Endothelial cell (in vitro differentiated cells): ENCODE results near the gene BEST3. TPM values are rescaled to one million over a fixed set of nuclear protein-coding genes. Genes with fewer than 3 reads are reported as not detected.
"Not testable (repeated sequence)": the region's sequence is repeated elsewhere in the genome, so short reads cannot be mapped to it uniquely, and the experiment has no call there.

Experiments
- DNase-seq: peaks from one replicate; pipeline ENCODE4 v3.0.0; 2021; ENCODE audit warnings: low spot score
- H3K27ac Mint-ChIP-seq: one replicate; pipeline ENCODE4 v1.8.0; 2021; ENCODE audit warnings: mixed read lengths, inconsistent platforms; ENCODE audit not compliant: unreplicated experiment
- H3K27me3 Mint-ChIP-seq: one replicate; pipeline ENCODE4 v1.8.0; 2021; ENCODE audit warnings: mild to moderate bottlenecking, moderate library complexity, mixed read lengths, inconsistent platforms; ENCODE audit not compliant: unreplicated experiment
- H3K36me3 Mint-ChIP-seq: one replicate; pipeline ENCODE4 v1.8.0; 2021; ENCODE audit warnings: mild to moderate bottlenecking, low read depth, mixed read lengths, inconsistent platforms; ENCODE audit not compliant: unreplicated experiment
- H3K4me1 Mint-ChIP-seq: one replicate; pipeline ENCODE4 v1.8.0; 2021; ENCODE audit warnings: mild to moderate bottlenecking, mixed read lengths, inconsistent platforms; ENCODE audit not compliant: unreplicated experiment
- H3K4me3 Mint-ChIP-seq: one replicate; pipeline ENCODE4 v1.8.0; 2021; ENCODE audit warnings: mild to moderate bottlenecking, mixed read lengths, inconsistent platforms; ENCODE audit not compliant: unreplicated experiment
- H3K9me3 Mint-ChIP-seq: one replicate; pipeline ENCODE4 v1.8.0; 2021; ENCODE audit warnings: mixed read lengths, inconsistent platforms; ENCODE audit not compliant: unreplicated experiment
- CTCF ChIP-seq: fragments of 200-600 bp; sonication (generic); IDR thresholded peaks from one replicate; pipeline ENCODE4 v1.5.0; 2021; ENCODE audit warnings: antibody characterized with exemption; ENCODE audit not compliant: unreplicated experiment
- total RNA-seq: library from RNA; stranded (reverse); fragmentation: NEBNext Ultra II Directional; extraction: Animal tissue kit (Norgen Biotek cat#: 25700); gene quantifications from one replicate; pipeline ENCODE4 v1.2.1, GENCODE V29; 2021; ENCODE audit not compliant: unreplicated experiment

Gene BEST3
- total RNA-seq, 1 donor from 2014 or later: not detected

- TF ChIP-seq CTCF: no peak
- peaks cover 1% of the 10 kb centered on the region for H3K27me3 Mint-ChIP-seq
Observed at GRCh38 chr12:69610729-69611128, 88.4 kb downstream of the BEST3 start, which contains the start of gene LRRC10. Gene LRRC10, minus strand, starts transcription at chr12:69610907. Its CDS starts 69 bp downstream, at chr12:69610838.

GRCh38 chr12:69610126-69610525 lies 89.0 kb downstream of the BEST3 start:
- no peak for TF ChIP-seq CTCF

More at GRCh38 chr12:69610729-69611128, 88.4 kb downstream of the BEST3 start, which contains the start of gene LRRC10:
- Mint-ChIP-seq H3K27ac (no peak within 1 kb of the TSS), H3K36me3 (no peaks in the 10 kb centered on the region), H3K4me1 (peaks cover 14% of the 10 kb centered on the region), H3K4me3 (no peak within 1 kb of the TSS), H3K9me3 (no peaks in the 10 kb centered on the region)
- DNase-seq: no peak

DNA sequence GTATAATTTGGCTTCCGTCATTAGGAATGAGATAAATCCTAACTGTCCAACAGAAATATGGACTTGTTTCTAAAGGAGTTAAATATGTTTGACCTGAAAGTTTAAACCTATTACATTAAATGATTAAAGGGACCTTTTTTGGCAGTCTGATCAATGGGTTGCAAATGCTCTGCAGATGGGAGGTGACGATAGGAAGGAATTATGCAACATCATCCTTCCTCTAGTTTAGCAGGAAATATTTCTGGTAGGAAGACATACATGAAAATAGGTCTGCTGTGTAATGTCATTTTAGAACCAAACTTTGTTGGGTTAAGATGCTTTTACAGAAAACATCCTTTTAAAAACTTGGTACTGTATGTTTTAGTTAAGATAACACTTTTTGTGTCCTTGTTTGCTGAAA lies 91.0 kb downstream of the BEST3 start:
- TF ChIP-seq CTCF: no peak
- no peak for DNase-seq

More at GRCh38 chr12:69610126-69610525, 89.0 kb downstream of the BEST3 start:
- no peaks in the 10 kb centered on the region for H3K9me3 Mint-ChIP-seq
- no peak overlapping the region for H3K4me3 Mint-ChIP-seq
- DNase-seq: no peak
- H3K27ac Mint-ChIP-seq: no peak overlapping the region
- H3K36me3 Mint-ChIP-seq: no peaks in the 10 kb centered on the region
- peaks cover 13% of the 10 kb centered on the region for H3K4me1 Mint-ChIP-seq
- H3K27me3 Mint-ChIP-seq: peaks cover 1% of the 10 kb centered on the region

DNA sequence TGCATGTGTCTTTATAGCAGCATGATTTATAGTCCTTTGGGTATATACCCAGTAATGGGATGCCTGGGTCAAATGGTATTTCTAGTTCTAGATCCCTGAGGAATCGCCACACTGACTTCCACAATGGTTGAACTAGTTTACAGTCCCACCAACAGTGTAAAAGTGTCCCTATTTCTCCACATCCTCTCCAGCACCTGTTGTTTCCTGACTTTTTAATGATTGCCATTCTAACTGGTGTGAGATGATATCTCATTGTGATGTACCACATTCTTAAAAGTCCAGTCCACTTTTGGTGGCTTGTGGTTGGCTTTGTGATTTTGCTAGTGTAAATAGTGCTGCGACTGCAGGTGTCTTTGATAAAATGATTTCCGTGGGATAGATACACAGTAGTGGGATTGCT lies 94.8 kb downstream of the BEST3 start:
- H3K27me3 Mint-ChIP-seq, H3K27ac Mint-ChIP-seq, H3K4me3 Mint-ChIP-seq, DNase-seq, H3K9me3 Mint-ChIP-seq: not testable (repeated sequence)
- Mint-ChIP-seq H3K36me3 (peaks cover 18% of the 10 kb centered on the region), H3K4me1 (peaks cover 13% of the 10 kb centered on the region)

More for the DNA sequence above, 91.0 kb downstream of the BEST3 start:
- Mint-ChIP-seq H3K27me3 (peaks cover 1% of the 10 kb centered on the region), H3K4me1 (peaks cover 13% of the 10 kb centered on the region), H3K9me3 (no peaks in the 10 kb centered on the region), H3K4me3 (no peak overlapping the region), H3K27ac (no peak overlapping the region), H3K36me3 (no peaks in the 10 kb centered on the region)

Other genes with a start within 250 kb of the BEST3 start
- 22.9 TPM for gene FRS2, start 228.9 kb downstream of the BEST3 start, total RNA-seq
- 153 TPM for gene CCT2, start 113.8 kb downstream of the BEST3 start, total RNA-seq
- not detected for gene LRRC10, start 88.4 kb downstream of the BEST3 start, total RNA-seq
- 14.1 TPM for gene RAB3IP, start 39.6 kb upstream of the BEST3 start, total RNA-seq
- 0.69 TPM for gene MYRFL, start 125.9 kb upstream of the BEST3 start, total RNA-seq